Measurements from ENCODE around the gene TBCD. TPM values are rescaled to one million over a fixed set of nuclear protein-coding genes. Genes with fewer than 3 reads are reported as not detected.

The TBCD gene
- total and polyA plus RNA-seq, 9 of the 15 experiments (the other 6 are each of a cell fraction or from before 2014, with no cell fraction given) = 8.9 to 98.5 (median 28.0) TPM

GRCh38 chr17:82751571-82752370 is at the start of gene TBCD (continued):
- TF ChIP-seq, protein P1, sequence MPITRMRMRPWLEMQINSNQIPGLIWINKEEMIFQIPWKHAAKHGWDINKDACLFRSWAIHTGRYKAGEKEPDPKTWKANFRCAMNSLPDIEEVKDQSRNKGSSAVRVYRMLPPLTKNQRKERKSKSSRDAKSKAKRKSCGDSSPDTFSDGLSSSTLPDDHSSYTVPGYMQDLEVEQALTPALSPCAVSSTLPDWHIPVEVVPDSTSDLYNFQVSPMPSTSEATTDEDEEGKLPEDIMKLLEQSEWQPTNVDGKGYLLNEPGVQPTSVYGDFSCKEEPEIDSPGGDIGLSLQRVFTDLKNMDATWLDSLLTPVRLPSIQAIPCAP (CRISPR knock-in tag; IDR thresholded peaks at IDR 0.05; ENCODE audit: borderline replicate concordance) = no peak
- TF ChIP-seq GMEB1 (CRISPR knock-in tag; IDR thresholded peaks at IDR 0.05) (peak; percentile 75), PHF8 (IDR thresholded peaks at IDR 0.05; ENCODE audit: borderline replicate concordance, low read length) (peak; percentile 66; the same call in 1 of the 2 replicates), ARID1B (IDR thresholded peaks at IDR 0.05) (no peak), POLR2G (IDR thresholded peaks at IDR 0.05; ENCODE audit: low read depth, low read length) (peak; percentile 87), TEAD4 (IDR thresholded peaks at IDR 0.05; ENCODE audit: low read length) (no peak), TEAD4 (CRISPR knock-in tag; IDR thresholded peaks at IDR 0.05; ENCODE audit: borderline replicate concordance) (peak; percentile 88), ZHX1 (conservative IDR thresholded peaks at IDR 0.05; ENCODE audit: low read length) (no peak), POLR2A (conservative IDR thresholded peaks at IDR 0.05) (peak; percentile 58), TCF3 (CRISPR knock-in tag; IDR thresholded peaks at IDR 0.05) (peak; percentile 24; the same call in 1 of the 2 replicates), ZBTB1 (CRISPR knock-in tag; IDR thresholded peaks at IDR 0.05; ENCODE audit: borderline replicate concordance, low read depth) (peak; percentile 70; the same call in 1 of the 2 replicates), MXI1 (IDR thresholded peaks at IDR 0.05; ENCODE audit: low read depth, low read length) (no peak), FOXA3 (CRISPR knock-in tag; conservative IDR thresholded peaks at IDR 0.05 in 1 of 2, IDR thresholded peaks at IDR 0.05 in 1 of 2) (peak in 1 of 2 experiments; percentile 83; a peak in 2 of 4 replicates), TRIM24 (IDR thresholded peaks at IDR 0.05) (peak in 1 of 2 experiments; percentile 62; a peak in 2 of 4 replicates), RFX7 (CRISPR knock-in tag; IDR thresholded peaks at IDR 0.05) (no peak)
- TF ChIP-seq, protein P2, sequence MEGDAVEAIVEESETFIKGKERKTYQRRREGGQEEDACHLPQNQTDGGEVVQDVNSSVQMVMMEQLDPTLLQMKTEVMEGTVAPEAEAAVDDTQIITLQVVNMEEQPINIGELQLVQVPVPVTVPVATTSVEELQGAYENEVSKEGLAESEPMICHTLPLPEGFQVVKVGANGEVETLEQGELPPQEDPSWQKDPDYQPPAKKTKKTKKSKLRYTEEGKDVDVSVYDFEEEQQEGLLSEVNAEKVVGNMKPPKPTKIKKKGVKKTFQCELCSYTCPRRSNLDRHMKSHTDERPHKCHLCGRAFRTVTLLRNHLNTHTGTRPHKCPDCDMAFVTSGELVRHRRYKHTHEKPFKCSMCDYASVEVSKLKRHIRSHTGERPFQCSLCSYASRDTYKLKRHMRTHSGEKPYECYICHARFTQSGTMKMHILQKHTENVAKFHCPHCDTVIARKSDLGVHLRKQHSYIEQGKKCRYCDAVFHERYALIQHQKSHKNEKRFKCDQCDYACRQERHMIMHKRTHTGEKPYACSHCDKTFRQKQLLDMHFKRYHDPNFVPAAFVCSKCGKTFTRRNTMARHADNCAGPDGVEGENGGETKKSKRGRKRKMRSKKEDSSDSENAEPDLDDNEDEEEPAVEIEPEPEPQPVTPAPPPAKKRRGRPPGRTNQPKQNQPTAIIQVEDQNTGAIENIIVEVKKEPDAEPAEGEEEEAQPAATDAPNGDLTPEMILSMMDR (IDR thresholded peaks at IDR 0.05 in 2 of 3, conservative IDR thresholded peaks at IDR 0.05 in 1 of 3; ENCODE audit: insufficient read depth in 2 of 3, low read depth in 1 of 3, low read length in 3 of 3) = no peak
- TF ChIP-seq, protein P3, sequence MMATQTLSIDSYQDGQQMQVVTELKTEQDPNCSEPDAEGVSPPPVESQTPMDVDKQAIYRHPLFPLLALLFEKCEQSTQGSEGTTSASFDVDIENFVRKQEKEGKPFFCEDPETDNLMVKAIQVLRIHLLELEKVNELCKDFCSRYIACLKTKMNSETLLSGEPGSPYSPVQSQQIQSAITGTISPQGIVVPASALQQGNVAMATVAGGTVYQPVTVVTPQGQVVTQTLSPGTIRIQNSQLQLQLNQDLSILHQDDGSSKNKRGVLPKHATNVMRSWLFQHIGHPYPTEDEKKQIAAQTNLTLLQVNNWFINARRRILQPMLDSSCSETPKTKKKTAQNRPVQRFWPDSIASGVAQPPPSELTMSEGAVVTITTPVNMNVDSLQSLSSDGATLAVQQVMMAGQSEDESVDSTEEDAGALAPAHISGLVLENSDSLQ (IDR thresholded peaks at IDR 0.05) = no peak
